ENCODE measurements around the gene SPTB.

The SPTB gene

GRCh38 chr14:64723691-64724577, 155.8 kb downstream of the SPTB start:
- DNase-seq, result no peak

- no peak for DNase-seq
Observed at GRCh38 chr14:64722842-64723447, 156.8 kb downstream of the SPTB start.

GRCh38 chr14:64721899-64722298, 157.8 kb downstream of the SPTB start:
- no peak for DNase-seq

GRCh38 chr14:64721391-64721791, 158.3 kb downstream of the SPTB start:
- DNase-seq, result no peak

- no peak for DNase-seq
Observed at GRCh38 chr14:64720131-64720576, 159.6 kb downstream of the SPTB start.

GRCh38 chr14:64719601-64720000, 160.1 kb downstream of the SPTB start:
- no peak for DNase-seq

- DNase-seq, result no peak
Observed at GRCh38 chr14:64718762-64719161, 160.9 kb downstream of the SPTB start.

GRCh38 chr14:64717870-64718269, 161.8 kb downstream of the SPTB start:
- DNase-seq, result no peak

- DNase-seq, result no peak
Observed at GRCh38 chr14:64715628-64716412, 163.9 kb downstream of the SPTB start.

GRCh38 chr14:64715146-64715627, 164.5 kb downstream of the SPTB start:
- no peak for DNase-seq

- no peak for DNase-seq
Observed at GRCh38 chr14:64714432-64715025, 165.2 kb downstream of the SPTB start.

- no peak for DNase-seq
Observed at GRCh38 chr14:64713677-64714076, 166.0 kb downstream of the SPTB start.

GRCh38 chr14:64711039-64711438, 168.7 kb downstream of the SPTB start:
- DNase-seq, result no peak

GRCh38 chr14:64709126-64709525, 170.6 kb downstream of the SPTB start:
- no peak for DNase-seq

- no peak for DNase-seq
Observed at GRCh38 chr14:64708148-64709004, 171.3 kb downstream of the SPTB start.

GRCh38 chr14:64707661-64708060, 172.0 kb downstream of the SPTB start:
- no peak for DNase-seq

- DNase-seq, result no peak
Observed at GRCh38 chr14:64706593-64707193, 173.0 kb downstream of the SPTB start.

GRCh38 chr14:64706119-64706592, 173.6 kb downstream of the SPTB start:
- no peak for DNase-seq

- DNase-seq, result no peak
Observed at GRCh38 chr14:64705381-64706118, 174.2 kb downstream of the SPTB start.

- peak; percentile 72 for DNase-seq
Observed at GRCh38 chr14:64704743-64705380, 174.8 kb downstream of the SPTB start.

Measured in activated CD8-positive, alpha-beta memory T cell treated with anti-CD3 and anti-CD28 coated beads for 24 hours (primary cell).